Neural cell (in vitro differentiated cells): ENCODE measurements around the gene ATP8B4. TPM values are rescaled to one million over a fixed set of nuclear protein-coding genes. Genes with fewer than 3 reads are reported as not detected.

ENCODE experiments used
- H2AFZ ChIP-seq: fragments of 200-600, 300-800 bp; sonication (generic), shearing (Covaris generic); 2 replicates; pipeline ENCODE4 v1.6.0; 2014; ENCODE audit warnings: low read depth, mild to moderate bottlenecking, antibody characterized with exemption, low read length, moderate library complexity
- H3F3A ChIP-seq: fragments of 200-600 bp; shearing (Covaris generic); 2 replicates; pipeline ENCODE4 v1.6.1; 2016; ENCODE audit warnings: mild to moderate bottlenecking, moderate library complexity, mixed read lengths, antibody characterized with exemption, low read length; ENCODE audit not compliant: insufficient read depth, poor library complexity, severe bottlenecking
- H3K27ac ChIP-seq: fragments of 200-600, 300-800 bp; sonication (generic), shearing (Covaris generic); 2 replicates; pipeline ENCODE4 v1.5.1; 2014; ENCODE audit warnings: mild to moderate bottlenecking, low read length, moderate library complexity
- H3K27me3 ChIP-seq: fragments of 300-800, 200-600 bp; sonication (generic), shearing (Covaris generic); 2 replicates; pipeline ENCODE4 v1.6.0; 2014; ENCODE audit warnings: mild to moderate bottlenecking, low read depth, low read length, moderate library complexity; ENCODE audit not compliant: insufficient read depth
- H3K36me3 ChIP-seq: fragments of 300-800, 200-600 bp; sonication (generic), shearing (Covaris generic); 2 replicates; pipeline ENCODE4 v1.5.1; 2014; ENCODE audit warnings: mild to moderate bottlenecking, antibody characterized with exemption, low read length, moderate library complexity; ENCODE audit not compliant: insufficient read depth
- H3K4me2 ChIP-seq: fragments of 300-800, 200-600 bp; sonication (generic), shearing (Covaris generic); 2 replicates; pipeline ENCODE4 v1.6.0; 2014; ENCODE audit warnings: mild to moderate bottlenecking, low read length
- H3K4me3 ChIP-seq: fragments of 300-800, 200-600 bp; sonication (generic), shearing (Covaris generic); 2 replicates; pipeline ENCODE4 v1.5.1; 2014; ENCODE audit warnings: mild to moderate bottlenecking, low read length, moderate library complexity
- H3K79me2 ChIP-seq: fragments of 200-600 bp; shearing (Covaris generic); replicated peaks from 2 replicates; pipeline ENCODE4 v1.6.0; 2014; ENCODE audit warnings: mild to moderate bottlenecking, low read length, moderate library complexity; ENCODE audit not compliant: insufficient read depth
- H3K9ac ChIP-seq: fragments of 300-800, 200-600 bp; sonication (generic), shearing (Covaris generic); 2 replicates; pipeline ENCODE4 v1.6.1; 2016; ENCODE audit warnings: mild to moderate bottlenecking, low read length, mixed read lengths
- H3K9me2 ChIP-seq: fragments of 200-600 bp; shearing (Covaris generic); 2 replicates; pipeline ENCODE4 v1.6.1; 2016; ENCODE audit warnings: mild to moderate bottlenecking, low read length, mixed read lengths; ENCODE audit not compliant: insufficient read depth
- H3K9me3 ChIP-seq: fragments of 200-600, 300-800 bp; sonication (generic), shearing (Covaris generic); 2 replicates; pipeline ENCODE4 v1.6.1; 2016; ENCODE audit warnings: mild to moderate bottlenecking, mixed run types, low read length, moderate library complexity, mixed read lengths
- H4K20me1 ChIP-seq: fragments of 200-600 bp; shearing (Covaris generic); 2 replicates; pipeline ENCODE4 v1.6.1; 2016; ENCODE audit warnings: mild to moderate bottlenecking, mixed run types; ENCODE audit not compliant: insufficient read depth
- EP300 ChIP-seq: fragments of 450-650 bp; conservative IDR thresholded peaks from 2 replicates; pipeline ENCODE4 v1.6.1; 2014; ENCODE audit warnings: antibody characterized with exemption, mild to moderate bottlenecking, moderate library complexity; ENCODE audit not compliant: poor library complexity, severe bottlenecking
- EZH2 ChIP-seq: fragments of 200-600, 300-800 bp; shearing (Covaris generic), sonication (generic); IDR thresholded peaks from 2 replicates; pipeline ENCODE4 v1.6.1; 2014; ENCODE audit warnings: antibody characterized with exemption, low read length, borderline replicate concordance, mild to moderate bottlenecking; ENCODE audit not compliant: insufficient read depth, poor library complexity, severe bottlenecking
- MXI1 ChIP-seq: fragments of 450-650 bp; conservative IDR thresholded peaks from 2 replicates; pipeline ENCODE4 v1.6.1; 2014; ENCODE audit warnings: antibody characterized with exemption, mild to moderate bottlenecking; ENCODE audit not compliant: poor library complexity, severe bottlenecking
- POLR2AphosphoS5 ChIP-seq: IDR thresholded peaks from 2 replicates; pipeline ENCODE4 v1.6.1; 2012
- RAD21 ChIP-seq: fragments of 450-650 bp; conservative IDR thresholded peaks from 2 replicates; pipeline ENCODE4 v1.6.1; 2014; ENCODE audit warnings: antibody characterized with exemption, mild to moderate bottlenecking, moderate library complexity
- SMC3 ChIP-seq: fragments of 450-650 bp; conservative IDR thresholded peaks from 2 replicates; pipeline ENCODE4 v1.6.1; 2014; ENCODE audit warnings: antibody characterized with exemption, mild to moderate bottlenecking, moderate library complexity; ENCODE audit not compliant: poor library complexity
- TAF1 ChIP-seq: IDR thresholded peaks from 2 replicates; pipeline ENCODE4 v1.6.1; 2012; ENCODE audit warnings: low read depth
- polyA plus RNA-seq: library from polyadenylated mRNA; depleted of rRNA; stranded (reverse); fragments of >200 nt; gene quantifications from 2 replicates; pipeline ENCODE4 v1.2.3, GENCODE V29; 2014
- TF ChIP-seq, protein P1 (sequence below): IDR thresholded peaks from 2 replicates; pipeline ENCODE4 v1.6.1; 2012; ENCODE audit warnings: borderline replicate concordance
- TF ChIP-seq, protein P2 (sequence below): fragments of 450-650 bp; IDR thresholded peaks from 2 replicates; pipeline ENCODE4 v1.5.1; 2014; ENCODE audit warnings: antibody characterized with exemption, mild to moderate bottlenecking, moderate library complexity; ENCODE audit not compliant: poor library complexity, severe bottlenecking

ATP8B4 gene
- polyA plus RNA-seq, 1 donor from 2014 or later: 2.9 TPM

DNA sequence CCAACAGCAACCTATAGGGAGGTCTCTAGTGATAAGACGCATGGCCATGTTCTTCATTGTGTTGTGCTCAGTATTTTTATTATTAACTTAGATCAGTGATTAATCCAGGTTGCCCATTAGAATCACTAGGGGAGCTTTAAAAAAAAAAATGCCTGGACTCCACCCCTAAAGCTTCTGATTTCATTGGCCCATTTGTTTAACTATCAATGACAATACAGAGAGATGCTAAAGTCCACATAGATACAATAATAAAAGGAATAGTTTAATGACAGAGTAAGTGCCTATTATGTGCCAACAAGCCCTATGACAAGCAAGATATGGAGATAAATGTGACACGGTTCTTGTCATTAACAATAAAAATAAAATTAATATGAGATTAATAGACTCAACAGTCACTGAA lies 55.8 kb downstream of the ATP8B4 start:
- H3K9ac ChIP-seq: no peak overlapping the region
- no peak overlapping the region for H3K4me3 ChIP-seq
- no peaks in the 10 kb centered on the region for H3K9me2 ChIP-seq
- H2AFZ ChIP-seq: no peak overlapping the region
- no peak overlapping the region for H3K27ac ChIP-seq
- H3K36me3 ChIP-seq: no peaks in the 10 kb centered on the region
- no peaks in the 10 kb centered on the region for H3K79me2 ChIP-seq
- no peaks in the 10 kb centered on the region for H4K20me1 ChIP-seq
- H3K9me3 ChIP-seq: no peaks in the 10 kb centered on the region
- H3K27me3 ChIP-seq: no peaks in the 10 kb centered on the region
- TF ChIP-seq MXI1 (no peak), SMC3 (no peak)
- no peaks in the 10 kb centered on the region for H3F3A ChIP-seq
- H3K4me2 ChIP-seq: no peak overlapping the region

DNA sequence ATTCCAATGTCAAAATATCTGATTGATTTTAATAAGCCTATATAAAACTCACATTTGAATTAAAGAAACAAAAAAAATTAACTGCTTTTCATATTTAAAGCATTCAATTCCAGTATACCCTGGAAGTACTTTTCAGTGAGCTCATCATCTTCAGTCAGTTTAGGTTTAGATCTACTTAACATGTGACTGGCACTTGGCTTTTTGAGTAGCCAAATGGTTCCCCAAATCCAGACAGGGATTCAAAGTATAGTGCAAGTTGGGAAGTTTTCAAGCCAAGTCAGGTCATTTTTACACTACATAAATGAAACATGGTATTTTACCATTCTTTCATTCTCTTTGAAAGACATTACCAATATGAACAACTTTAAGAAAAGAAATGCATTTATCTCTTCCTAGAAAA lies 57.5 kb downstream of the ATP8B4 start:
- Histone ChIP-seq H4K20me1 (no peaks in the 10 kb centered on the region), H3K36me3 (no peaks in the 10 kb centered on the region), H3K9ac (no peak overlapping the region), H3F3A (no peaks in the 10 kb centered on the region), H3K9me2 (no peaks in the 10 kb centered on the region), H3K4me3 (no peak overlapping the region), H3K4me2 (no peak overlapping the region), H3K27ac (no peak overlapping the region), H3K79me2 (no peaks in the 10 kb centered on the region), H3K9me3 (no peaks in the 10 kb centered on the region), H2AFZ (no peak overlapping the region), H3K27me3 (no peaks in the 10 kb centered on the region)
- TF ChIP-seq POLR2AphosphoS5 (no peak), EZH2 (no peak), TAF1 (no peak), SMC3 (no peak), MXI1 (no peak), RAD21 (no peak), EP300 (no peak)
- TF ChIP-seq, protein P1, sequence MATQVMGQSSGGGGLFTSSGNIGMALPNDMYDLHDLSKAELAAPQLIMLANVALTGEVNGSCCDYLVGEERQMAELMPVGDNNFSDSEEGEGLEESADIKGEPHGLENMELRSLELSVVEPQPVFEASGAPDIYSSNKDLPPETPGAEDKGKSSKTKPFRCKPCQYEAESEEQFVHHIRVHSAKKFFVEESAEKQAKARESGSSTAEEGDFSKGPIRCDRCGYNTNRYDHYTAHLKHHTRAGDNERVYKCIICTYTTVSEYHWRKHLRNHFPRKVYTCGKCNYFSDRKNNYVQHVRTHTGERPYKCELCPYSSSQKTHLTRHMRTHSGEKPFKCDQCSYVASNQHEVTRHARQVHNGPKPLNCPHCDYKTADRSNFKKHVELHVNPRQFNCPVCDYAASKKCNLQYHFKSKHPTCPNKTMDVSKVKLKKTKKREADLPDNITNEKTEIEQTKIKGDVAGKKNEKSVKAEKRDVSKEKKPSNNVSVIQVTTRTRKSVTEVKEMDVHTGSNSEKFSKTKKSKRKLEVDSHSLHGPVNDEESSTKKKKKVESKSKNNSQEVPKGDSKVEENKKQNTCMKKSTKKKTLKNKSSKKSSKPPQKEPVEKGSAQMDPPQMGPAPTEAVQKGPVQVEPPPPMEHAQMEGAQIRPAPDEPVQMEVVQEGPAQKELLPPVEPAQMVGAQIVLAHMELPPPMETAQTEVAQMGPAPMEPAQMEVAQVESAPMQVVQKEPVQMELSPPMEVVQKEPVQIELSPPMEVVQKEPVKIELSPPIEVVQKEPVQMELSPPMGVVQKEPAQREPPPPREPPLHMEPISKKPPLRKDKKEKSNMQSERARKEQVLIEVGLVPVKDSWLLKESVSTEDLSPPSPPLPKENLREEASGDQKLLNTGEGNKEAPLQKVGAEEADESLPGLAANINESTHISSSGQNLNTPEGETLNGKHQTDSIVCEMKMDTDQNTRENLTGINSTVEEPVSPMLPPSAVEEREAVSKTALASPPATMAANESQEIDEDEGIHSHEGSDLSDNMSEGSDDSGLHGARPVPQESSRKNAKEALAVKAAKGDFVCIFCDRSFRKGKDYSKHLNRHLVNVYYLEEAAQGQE: no peak
- TF ChIP-seq, protein P2, sequence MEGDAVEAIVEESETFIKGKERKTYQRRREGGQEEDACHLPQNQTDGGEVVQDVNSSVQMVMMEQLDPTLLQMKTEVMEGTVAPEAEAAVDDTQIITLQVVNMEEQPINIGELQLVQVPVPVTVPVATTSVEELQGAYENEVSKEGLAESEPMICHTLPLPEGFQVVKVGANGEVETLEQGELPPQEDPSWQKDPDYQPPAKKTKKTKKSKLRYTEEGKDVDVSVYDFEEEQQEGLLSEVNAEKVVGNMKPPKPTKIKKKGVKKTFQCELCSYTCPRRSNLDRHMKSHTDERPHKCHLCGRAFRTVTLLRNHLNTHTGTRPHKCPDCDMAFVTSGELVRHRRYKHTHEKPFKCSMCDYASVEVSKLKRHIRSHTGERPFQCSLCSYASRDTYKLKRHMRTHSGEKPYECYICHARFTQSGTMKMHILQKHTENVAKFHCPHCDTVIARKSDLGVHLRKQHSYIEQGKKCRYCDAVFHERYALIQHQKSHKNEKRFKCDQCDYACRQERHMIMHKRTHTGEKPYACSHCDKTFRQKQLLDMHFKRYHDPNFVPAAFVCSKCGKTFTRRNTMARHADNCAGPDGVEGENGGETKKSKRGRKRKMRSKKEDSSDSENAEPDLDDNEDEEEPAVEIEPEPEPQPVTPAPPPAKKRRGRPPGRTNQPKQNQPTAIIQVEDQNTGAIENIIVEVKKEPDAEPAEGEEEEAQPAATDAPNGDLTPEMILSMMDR: no peak

DNA sequence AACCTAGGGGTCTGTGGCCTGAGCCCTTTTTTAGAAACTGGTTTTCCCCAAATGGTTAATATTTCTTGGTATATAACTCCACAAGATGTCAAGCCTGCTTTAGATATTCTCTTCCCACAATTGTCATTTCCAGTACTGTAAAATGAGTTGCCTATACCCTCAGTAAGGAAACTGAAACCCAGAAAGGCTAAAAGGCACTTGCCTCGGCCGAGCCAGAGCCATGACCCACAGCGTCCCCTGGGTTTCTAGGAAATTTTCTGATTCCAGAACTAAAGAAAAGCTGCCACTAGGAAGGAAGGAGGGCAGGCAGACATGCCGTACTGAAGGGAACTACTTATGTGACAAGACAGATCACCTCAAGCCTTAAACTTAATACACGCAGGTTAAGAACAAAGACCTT lies 59.1 kb downstream of the ATP8B4 start:
- no peaks in the 10 kb centered on the region for H3K36me3 ChIP-seq
- TF ChIP-seq SMC3 (no peak), MXI1 (no peak), EP300 (no peak), EZH2 (no peak), TAF1 (no peak), POLR2AphosphoS5 (no peak), RAD21 (no peak)
- TF ChIP-seq, protein P1: no peak
- TF ChIP-seq, protein P2: no peak
- no peaks in the 10 kb centered on the region for H3K27me3 ChIP-seq
- H3F3A ChIP-seq: no peaks in the 10 kb centered on the region
- no peaks in the 10 kb centered on the region for H3K9me3 ChIP-seq
- H3K9ac ChIP-seq: no peak overlapping the region
- H3K4me3 ChIP-seq: no peak overlapping the region
- H3K4me2 ChIP-seq: no peak overlapping the region
- H2AFZ ChIP-seq: no peak overlapping the region
- no peaks in the 10 kb centered on the region for H3K9me2 ChIP-seq
- H4K20me1 ChIP-seq: no peaks in the 10 kb centered on the region
- H3K79me2 ChIP-seq: no peaks in the 10 kb centered on the region
- no peak overlapping the region for H3K27ac ChIP-seq
